Measurements from ENCODE around the gene POU3F1.

Gene POU3F1

DNA sequence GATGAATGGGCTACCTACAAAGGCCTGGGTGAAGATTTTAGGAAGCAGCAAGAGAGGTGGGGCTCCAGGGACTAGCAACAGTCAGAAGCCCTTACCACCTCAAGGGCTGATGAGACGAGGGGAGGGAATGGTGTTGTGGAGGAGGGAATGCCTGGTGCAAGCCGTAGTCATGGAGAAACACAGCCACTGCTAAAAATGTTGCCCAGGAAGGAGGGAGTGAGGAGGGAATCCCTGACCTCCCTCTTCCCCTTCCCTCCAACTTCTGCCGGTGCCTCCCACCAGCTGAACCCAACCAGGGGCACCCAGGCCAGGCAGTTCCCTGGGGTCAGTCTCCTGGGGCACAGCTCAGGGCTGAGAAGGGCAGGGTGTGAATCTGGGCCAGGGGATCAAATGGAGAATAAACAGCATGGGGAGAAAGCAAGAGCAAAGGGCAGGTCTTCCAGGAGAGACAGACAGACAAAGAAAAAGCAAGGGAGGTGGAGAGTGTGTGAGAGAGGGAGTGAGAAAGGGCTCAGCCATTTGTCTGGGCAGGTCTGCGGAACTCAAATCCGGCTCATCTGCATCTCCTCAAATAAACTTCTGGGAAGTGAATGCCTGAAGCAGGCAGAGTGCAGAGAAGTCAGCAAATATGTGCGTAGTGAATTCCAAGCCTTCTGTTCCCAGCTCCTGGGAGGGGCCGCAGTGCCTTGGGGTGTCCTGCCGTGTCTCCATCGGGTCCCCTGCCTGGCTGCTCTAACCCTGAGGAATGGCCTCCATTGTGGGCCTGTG is 27.1 kb upstream of the POU3F1 start:
- no peak for DNase-seq (ENCODE audit: low spot score)

DNA sequence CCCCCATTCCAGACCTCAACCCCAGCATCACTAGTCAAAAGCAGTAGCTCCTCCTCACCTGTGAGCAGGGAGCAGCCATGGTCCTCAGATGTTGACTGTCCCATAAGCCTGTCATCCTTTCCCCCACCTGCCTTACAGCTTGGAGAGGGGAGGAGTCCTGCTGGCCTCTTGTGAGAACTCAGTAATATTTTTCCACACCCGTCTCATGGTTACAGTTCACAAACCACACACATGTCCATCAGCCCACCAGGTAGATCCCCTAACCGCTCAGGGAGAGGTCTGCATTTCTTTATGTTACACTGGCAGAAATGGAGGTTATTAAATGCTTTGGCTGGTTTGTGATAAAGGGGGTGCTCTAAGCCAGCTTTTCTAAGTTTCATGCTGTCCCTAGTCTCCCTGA is 26.3 kb upstream of the POU3F1 start:
- DNase-seq (ENCODE audit: low spot score) = no peak

DNA sequence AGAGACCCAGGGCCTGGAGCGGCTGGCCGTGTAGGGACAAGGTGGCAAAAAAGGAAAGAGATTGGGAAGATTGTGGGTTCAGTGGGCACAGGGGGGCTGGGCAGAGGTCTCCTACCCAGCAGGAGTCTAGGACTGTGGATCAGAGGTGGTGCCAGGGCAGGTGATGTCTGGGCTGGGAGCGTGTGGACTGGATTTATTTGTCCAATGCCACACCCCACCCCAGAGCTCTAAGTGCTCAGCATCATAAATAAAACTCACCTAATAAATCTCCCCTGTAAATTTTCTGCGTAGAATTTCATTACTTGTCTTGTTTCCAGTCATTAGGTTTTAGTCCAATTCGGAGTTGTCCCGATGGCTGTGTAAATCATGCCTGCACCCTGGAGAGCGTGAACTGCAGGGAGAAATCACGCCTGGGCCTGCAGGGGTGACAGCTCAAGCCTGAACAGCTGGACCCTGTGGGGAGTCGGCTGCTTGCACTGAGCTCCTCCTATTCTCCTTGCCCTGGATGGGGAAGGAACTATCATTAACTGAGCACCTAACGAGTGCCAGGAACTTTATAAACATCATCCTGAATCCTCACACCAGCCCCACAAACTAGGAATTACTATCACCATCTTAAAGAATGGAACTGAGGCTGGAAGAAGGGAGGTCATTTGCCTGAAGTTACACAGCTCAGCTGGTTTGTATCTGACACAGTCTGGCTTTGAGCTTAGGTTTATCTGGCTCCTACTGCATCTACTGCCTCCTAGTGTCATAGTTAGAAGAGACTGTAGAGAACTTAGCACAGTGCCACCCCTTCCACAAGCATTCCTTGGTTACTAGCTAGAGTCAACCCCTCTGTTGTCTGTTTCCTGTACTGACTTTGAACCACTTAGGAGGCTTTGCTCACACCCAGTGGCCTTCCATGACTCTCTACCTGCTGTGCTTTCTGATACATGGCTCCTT is 25.0 kb upstream of the POU3F1 start:
- peak; percentile 71 for DNase-seq (ENCODE audit: low spot score)

DNA sequence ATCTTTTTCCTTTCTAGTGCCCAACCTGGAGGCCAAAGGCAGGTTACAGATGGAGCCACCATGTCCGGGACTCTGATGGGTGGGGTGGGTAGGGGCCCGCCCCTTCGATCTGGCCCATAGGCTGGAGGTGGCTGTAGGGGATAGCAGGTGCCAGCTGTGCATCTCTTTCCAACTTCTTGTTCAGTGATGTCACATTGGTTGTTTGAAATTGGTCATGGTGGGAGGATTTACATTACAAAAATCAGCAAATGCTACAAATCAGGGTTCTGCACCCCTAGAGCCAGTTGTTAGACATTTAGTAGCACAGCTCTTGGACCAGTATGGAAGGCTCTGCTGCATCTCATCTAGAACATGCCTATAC is 22.4 kb upstream of the POU3F1 start:
- no peak for DNase-seq (ENCODE audit: low spot score)

DNA sequence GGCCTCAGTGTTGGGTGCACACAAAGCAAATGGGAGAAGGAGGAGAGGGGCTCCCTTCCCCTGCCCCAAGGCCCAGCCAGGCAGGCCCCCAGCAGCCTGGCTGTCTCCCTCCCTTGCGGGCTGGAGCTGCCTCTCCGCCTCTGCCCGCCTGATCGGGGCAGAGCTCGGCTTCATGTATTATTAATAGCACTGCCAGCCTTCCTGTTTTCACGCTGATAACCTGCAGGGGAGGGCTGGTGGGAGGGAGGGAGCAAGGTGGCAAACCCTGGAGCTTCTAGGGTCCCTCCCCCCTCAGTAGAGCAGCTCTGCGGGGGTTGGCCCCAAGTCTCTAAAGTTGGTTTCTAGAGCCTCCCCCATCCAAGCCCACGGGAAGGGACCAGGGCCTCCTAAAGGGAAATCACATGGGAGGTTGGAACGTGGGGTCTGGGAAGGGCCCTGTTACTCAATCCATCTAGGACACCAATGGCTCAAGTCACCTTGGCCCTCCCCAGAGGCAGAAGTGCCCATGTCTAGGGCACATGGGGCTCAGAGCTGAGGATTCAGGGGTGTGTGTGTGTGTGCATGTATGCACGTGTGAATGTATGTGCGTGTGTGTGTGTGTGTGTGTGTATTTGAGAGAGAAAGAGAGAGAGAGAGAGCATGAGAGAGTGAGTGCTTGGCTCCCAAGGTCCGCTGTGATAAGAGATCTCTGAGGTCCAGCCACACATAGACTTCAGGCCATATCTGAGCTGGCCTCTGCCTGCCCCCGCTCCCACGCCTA is 21.8 kb upstream of the POU3F1 start:
- no peak for DNase-seq (ENCODE audit: low spot score)

DNA sequence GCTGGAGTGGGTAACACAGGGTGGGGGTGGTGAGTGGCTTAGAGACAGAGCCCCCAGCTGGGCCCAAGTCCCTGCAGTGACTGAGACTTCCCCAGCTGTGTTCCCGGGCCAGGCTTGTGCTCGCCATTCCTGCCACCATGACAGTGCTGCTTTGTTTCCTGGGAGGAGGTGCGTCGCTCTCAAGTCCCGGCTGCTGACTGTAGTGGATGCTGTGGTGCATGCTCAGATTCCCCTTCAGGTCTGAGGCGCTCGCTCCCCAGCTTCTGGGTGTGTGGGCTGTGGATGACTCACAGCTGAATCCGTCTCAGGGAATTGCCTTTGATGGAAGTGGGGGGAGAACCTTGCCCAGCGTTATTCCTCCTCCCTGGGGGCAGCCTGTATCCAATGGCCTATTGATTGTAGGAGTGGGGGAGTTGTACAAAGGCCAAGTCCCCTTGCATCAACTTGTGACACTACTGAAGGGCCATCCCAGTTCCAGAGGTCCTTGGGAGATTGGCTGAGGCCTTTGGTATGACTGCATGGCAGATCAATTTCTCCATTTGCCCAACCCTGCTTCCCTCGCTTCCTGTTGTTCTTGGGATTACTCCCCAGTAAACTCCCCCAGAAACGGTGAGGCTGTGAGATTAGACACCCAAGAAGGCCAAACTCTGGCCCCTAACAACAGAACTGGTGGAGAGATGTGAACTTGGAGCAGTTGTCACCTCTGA is 17.8 kb upstream of the POU3F1 start:
- DNase-seq (ENCODE audit: low spot score) = no peak

DNA sequence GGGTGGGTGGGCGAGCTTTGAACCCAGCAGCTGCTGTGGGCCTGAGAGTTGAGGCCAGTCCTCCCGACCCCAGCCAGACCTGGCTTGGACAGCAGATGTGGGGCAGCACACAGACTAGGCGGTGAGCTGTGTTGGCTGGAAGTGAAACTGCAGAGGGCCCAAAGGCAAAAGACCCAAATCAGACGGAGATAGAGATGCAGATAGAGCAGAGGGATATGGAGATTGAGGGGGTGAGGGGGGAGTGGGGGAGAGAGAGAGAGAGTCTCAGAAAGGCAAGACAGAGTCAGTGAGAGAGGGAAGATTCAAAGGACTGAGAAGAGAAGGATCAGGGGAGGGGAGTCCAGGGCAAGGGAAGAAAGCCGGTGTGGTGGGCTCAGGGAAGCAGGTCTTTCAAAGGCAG is 17.0 kb upstream of the POU3F1 start:
- no peak for DNase-seq (ENCODE audit: low spot score)

DNA sequence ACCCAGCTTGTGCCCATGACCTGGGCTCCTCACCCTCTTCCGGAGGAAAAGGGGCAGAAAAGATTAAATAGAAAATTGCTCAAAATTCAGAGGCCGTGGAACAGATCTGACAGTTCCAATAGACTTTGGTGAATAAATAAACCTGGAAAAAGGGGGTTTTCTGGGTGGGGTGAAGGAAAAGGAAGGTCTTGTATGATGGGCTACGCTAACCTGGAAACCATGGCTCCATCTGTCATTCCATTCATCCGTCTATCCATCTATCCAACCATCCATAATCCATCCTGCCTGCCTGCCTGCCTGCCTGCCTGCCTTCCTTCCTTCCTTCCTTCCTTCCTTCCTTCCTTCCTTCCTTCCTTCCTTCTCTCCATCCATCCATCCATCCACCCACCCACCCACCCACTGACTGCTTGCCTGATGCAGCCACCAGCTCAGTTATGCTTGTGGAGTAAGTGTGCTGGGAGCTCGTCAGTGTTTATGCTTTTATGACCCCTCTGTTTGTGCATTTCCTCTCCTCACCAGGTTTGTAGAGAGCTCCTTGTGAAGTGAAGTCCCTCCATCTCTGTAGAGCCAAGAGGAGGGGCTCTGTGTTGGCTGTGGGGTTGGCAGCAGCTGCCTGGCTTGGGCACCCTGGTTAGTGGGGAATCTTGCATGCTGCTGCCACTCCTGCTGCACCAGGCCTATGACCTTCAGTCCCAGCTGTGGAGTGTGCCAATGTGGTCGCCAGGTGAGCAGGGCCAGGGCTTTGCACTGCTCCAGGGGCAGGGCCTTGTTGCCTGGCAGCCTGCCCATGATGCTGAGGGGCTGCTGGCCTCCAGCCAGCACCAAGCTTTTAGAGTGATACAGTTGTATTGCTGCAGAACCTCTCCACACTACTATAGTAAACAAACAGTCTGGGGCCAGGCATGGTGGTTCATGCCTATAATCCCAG is 16.0 kb upstream of the POU3F1 start:
- no peak for DNase-seq (ENCODE audit: low spot score)

DNA sequence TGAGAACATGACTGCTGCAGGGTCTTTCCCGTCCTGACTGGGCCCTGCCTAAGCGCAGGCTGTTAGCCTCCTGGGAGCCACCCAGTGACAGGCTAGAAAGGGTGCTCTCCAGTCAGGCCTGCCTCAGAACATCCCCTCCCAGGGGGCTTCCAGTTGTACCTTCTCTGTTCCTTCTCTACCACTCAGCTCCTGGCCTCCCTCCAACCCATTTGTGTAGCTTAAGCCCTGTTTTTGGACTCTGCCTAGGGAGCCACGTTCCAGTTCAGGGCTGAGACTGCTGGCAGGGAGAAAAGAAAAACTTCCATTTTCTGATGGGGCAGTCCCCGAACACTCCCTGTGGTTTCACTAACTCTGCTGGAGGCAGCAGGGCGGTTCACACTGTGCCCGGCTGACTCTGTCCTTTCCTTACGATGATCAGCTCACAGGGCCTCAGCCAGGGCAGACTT is 15.3 kb upstream of the POU3F1 start:
- no peak for DNase-seq (ENCODE audit: low spot score)

DNA sequence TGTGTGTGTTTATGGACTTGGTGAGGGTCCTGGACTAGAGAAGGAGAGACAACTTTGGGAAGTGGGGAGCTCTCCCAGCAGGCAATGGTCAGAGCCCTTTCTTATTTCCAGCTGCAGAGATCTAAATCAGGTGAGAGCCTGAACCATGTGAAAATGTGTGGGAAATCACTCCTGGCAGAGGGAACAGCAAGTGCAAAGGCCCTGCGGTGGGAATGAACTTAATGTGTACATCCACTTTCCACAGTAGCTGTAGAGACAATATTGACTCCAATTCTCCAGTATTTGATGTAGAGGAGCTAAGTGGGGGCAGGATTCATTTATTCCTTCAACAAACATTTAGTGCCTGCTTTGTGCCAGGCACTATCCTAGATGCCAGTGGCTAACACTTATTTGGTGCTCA is 14.7 kb upstream of the POU3F1 start:
- DNase-seq (ENCODE audit: low spot score) = no peak

DNA sequence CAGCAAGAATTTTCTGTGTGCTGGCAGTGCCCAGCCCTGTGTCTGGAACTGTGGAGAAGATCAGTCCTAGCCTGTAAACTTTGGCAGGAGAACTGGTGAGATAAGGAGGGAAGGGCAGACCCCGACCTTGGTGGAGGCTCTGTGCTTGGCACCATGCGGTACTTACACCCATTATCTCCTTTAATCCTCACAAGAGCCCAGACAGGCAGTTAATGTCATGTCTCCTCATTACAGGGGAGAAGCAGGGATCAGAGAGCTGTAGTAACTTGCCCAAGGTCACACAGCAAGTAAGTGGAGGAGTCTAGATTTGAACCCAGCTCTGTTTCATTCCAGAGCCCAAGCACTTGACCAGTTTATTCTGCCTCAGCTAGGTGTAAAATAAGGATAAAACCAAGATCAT is 13.9 kb upstream of the POU3F1 start:
- no peak for DNase-seq (ENCODE audit: low spot score)

DNA sequence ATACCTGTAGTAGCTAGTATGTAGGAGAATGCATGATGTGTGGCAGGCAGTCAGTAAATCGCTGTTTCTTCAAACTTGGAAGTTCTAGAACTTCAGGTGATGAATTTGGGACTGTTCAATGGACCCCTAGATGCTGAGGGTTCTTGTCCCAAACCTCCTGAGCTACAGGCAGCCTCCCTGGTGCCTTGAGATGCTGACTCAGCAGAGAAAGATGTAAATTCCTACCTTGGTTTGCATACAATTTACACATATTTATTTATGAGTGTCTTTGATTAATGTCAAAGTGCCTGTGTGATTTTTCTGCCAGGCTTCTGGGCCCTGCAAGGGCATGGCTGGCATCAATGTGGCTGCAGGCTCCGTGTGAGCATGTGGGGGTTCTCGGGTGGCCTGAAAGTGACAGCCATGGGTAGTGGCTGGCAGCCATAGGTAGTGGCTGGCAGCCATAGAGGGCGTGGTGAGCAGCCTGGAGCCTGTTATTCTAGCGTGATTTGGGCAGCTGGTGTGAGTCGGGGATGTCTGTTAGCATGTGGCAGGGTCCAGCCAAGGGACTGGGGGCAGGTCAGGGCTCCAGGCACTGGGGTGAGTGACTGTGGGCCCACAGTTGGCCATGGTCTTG is 13.2 kb upstream of the POU3F1 start:
- no peak for DNase-seq (ENCODE audit: low spot score)

DNA sequence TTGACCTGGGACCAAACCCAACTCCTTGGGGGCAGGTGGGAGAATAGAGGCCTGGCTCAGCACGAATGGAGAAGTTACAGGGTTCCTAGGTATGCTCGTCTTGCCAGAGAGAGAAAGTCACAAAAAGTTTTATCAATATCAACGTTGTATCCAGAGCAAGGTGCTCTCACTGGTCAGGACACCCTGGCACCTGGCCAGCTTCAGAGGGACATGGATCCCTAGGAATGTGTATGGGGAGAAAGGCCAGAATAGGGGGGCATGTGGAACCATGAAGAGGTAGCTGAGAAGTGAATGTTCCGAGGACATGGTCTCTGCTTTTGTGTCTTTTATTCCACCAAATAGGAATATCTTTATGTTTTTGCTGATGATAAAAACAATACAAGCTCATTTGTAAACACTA is 9.4 kb upstream of the POU3F1 start:
- no peak for DNase-seq (ENCODE audit: low spot score)

DNA sequence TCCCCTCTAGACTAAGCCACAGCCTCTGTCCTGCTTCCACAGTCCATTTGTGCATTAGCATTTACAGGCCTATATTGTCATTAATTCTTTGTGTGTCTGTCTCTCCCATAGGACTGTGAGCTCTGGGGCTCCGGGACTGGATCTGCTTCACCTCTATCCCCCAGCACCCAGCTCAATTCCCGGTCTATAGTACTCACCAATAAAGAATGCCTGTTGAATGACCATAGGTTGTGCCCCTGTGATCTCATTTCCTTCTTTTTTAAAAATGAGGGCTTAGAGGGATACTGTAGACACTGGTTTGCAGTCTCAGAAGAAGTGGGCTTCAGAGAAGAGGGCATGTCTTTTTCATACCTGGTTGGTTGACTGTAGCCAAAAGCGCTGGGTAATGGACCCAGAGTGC is 8.8 kb upstream of the POU3F1 start:
- DNase-seq (ENCODE audit: low spot score) = no peak

DNA sequence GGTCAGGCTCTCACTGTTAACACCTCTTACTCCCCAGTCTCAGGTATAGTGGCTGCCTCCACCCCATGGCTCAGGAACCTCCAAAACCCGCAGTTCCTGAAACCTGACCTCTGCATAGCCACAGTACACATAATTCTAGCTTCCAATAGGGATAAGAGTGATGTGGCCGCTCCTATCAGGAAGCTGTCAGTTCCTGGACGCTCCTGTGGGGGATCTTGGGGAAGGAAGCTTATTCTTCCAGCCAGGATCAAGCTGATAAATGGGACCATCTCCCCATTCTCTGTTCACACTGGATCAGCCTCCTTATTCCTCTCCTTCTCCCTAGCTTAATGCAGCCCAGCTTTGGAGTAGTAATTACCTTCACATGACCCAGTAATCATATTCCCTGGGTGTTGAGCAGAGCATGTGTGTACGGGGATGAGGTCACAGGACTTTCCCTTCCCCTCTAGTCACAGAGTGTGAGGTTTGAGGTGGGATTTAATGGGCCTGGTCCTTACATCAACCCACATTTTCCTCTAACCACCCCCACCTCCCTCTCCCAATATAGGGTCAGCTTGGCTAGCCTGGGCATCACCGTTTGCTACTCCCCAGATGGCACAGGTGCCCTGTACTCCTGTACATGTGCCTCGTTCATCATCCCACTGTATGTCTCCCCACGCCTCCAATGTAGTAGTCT is 7.0 kb upstream of the POU3F1 start:
- DNase-seq (ENCODE audit: low spot score) = no peak

DNA sequence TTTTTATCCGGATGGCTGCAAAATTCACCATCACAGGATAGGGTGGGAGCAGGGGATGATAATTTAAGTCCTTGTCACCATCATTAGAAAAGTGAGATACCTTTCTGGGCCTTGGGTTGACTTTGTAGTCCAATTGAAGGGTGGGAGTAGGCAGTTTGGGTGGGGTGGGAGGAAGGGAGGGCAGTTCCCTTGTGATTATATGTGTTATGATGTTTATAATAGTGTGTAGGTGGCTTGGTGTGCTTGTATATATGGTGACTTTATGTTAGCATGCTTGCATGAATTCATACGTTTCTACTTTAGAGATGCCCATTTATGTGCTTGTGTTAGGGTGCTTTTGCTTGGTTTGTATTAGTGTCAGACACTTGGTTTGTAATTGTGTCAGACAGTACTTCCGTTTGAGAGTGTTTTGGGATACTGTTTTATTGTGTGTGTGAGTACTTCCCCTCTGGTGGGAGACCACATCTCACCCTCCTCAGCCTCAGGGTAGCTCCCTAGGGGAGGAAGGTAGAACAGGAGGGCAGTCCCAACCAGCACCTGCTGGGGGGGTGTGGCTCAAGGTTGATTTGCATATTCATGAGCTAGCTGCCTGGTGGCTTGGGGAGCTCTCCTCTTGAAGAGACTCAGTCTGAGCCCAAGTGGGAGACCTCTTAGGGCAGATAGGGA is 6.3 kb upstream of the POU3F1 start:
- DNase-seq (ENCODE audit: low spot score) = peak; percentile 87

DNA sequence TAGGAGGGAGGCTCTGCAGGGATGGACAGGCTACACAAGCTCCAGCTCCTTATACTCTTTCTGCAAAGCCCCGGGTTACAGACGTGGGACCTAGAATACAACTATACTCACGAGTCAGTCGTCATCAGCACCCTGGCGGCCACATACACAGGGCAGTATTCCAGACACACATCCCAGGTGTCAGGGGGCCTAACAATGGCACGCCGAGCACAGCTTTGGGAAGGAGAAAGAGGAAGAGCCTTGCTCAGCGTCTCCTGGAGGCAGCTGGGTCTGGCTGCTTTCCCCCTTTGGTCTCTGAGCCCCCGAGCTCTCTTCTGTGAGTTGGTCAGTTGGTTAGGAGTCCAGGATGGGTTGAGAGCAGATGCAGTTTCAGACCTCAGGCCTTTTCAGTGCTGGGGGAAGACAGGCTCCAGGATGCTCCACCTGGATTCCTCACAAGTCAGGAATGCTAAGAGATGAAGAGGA is 4.5 kb upstream of the POU3F1 start:
- no peak for DNase-seq (ENCODE audit: low spot score)

DNA sequence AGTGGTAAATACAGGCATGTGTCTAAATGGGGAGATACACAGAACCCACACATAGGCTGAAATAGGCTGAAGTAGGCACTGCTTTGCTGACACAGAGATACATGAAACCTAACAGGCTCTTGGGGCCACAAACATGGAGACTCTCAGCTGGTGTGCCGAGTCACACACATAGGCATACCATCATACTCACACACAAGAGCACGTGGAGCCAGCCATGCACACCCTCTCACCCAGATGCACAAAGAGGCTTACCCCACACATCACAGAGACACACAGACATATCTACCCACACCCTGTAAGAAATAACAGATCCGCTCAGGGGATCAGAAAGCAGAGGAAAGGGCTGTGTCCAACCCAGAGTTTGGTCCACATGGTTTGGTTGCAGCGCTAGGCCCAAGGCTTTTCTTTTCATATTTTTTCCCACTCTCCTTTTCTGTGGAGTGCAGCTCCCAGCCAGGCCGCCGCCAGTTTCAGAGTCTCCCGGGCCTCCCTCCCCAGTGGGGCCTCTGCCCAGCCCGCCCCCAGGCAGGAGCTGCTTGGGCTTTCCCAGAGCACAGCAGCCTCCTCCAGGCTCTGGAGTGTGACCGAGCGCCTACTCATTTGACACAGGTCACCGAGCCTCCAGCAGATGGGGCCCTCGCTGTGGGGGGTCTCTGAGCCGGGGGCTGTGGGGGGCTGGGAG is 3.9 kb upstream of the POU3F1 start:
- DNase-seq (ENCODE audit: low spot score) = no peak

All from germinal center (tissue), 1 donor.